HepG2 (cell line): ENCODE results near the gene FTCD. TPM values are rescaled to one million over a fixed set of nuclear protein-coding genes. Genes with fewer than 3 reads are reported as not detected.

ENCODE experiments used
- BORCS8-MEF2B ChIP-seq: sonication (generic); formaldehyde crosslinking; IDR thresholded peaks from 2 replicates; pipeline ENCODE4 v1.8.0; 2022; ENCODE audit warnings: mild to moderate bottlenecking, missing genetic modification reagents
- EED ChIP-seq: sonication (generic); formaldehyde crosslinking; IDR thresholded peaks from 2 replicates; pipeline ENCODE4 v1.5.0; 2020; ENCODE audit warnings: mild to moderate bottlenecking, missing genetic modification reagents
- ESRRA ChIP-seq: sonication (generic); formaldehyde crosslinking; IDR thresholded peaks from 2 replicates; pipeline ENCODE4 v1.5.1; 2020; ENCODE audit warnings: mild to moderate bottlenecking, low read depth, missing genetic modification reagents
- GABPB1 ChIP-seq: IDR thresholded peaks from 2 replicates; pipeline ENCODE4 v1.6.1; 2016; ENCODE audit warnings: mild to moderate bottlenecking, missing genetic modification reagents, moderate library complexity, missing compliant biosample characterization
- HCFC1 ChIP-seq: fragments of 150-350 bp; IDR thresholded peaks from 2 replicates; pipeline ENCODE4 v1.6.1; 2014; ENCODE audit warnings: low read depth, low read length
- MBNL3 ChIP-seq: fragments of 250-450 bp; sonication (Bioruptor Pico); conservative IDR thresholded peaks from 2 replicates; pipeline ENCODE4 v1.8.0; 2022; ENCODE audit warnings: mild to moderate bottlenecking, inconsistent platforms
- MYNN ChIP-seq: sonication (generic); formaldehyde crosslinking; IDR thresholded peaks from 2 replicates; pipeline ENCODE4 v1.4.0; 2020; ENCODE audit warnings: mild to moderate bottlenecking, low read depth, missing genetic modification reagents
- NFE2L1 ChIP-seq: sonication (generic); formaldehyde crosslinking; IDR thresholded peaks from 2 replicates; pipeline ENCODE4 v1.4.0; 2020; ENCODE audit warnings: missing genetic modification reagents, mild to moderate bottlenecking, borderline replicate concordance
- PLRG1 ChIP-seq: fragments of 450-650 bp; conservative IDR thresholded peaks from 2 replicates; pipeline ENCODE4 v1.6.1; 2016
- SIX4 ChIP-seq: sonication (generic); formaldehyde crosslinking; IDR thresholded peaks from 2 replicates; pipeline ENCODE4 v1.4.0; 2020; ENCODE audit warnings: missing genetic modification reagents
- SOX13 ChIP-seq, 3 experiments: fragments of 450-650 bp in 1 of 3; sonication (generic) in 1 of 3; formaldehyde crosslinking in 1 of 3; IDR thresholded peaks in 2 of 3; conservative IDR thresholded peaks in 1 of 3; 2 replicates each; pipeline versions ENCODE4 v1.5.0 to v1.6.1; 2016 to 2020; ENCODE audit warnings: antibody characterized with exemption in 1 of 3, mild to moderate bottlenecking in 1 of 3, missing compliant biosample characterization in 1 of 3, missing genetic modification reagents in 1 of 3, moderate library complexity in 1 of 3
- SRY ChIP-seq: sonication (generic); formaldehyde crosslinking; IDR thresholded peaks from 2 replicates; pipeline ENCODE4 v1.8.0; 2022; ENCODE audit warnings: mild to moderate bottlenecking, missing genetic modification reagents
- TBL1XR1 ChIP-seq: fragments of 150-350 bp; IDR thresholded peaks from 2 replicates; pipeline ENCODE4 v1.6.1; 2014; ENCODE audit warnings: borderline replicate concordance, low read length; ENCODE audit not compliant: partially characterized antibody
- ZNF12 ChIP-seq: sonication (generic); formaldehyde crosslinking; IDR thresholded peaks from 2 replicates; pipeline ENCODE4 v1.5.0; 2020; ENCODE audit warnings: missing genetic modification reagents
- ZNF431 ChIP-seq: sonication (generic); formaldehyde crosslinking; IDR thresholded peaks from 2 replicates; pipeline ENCODE4 v1.9.0; 2022; ENCODE audit warnings: missing genetic modification reagents, low read depth, mild to moderate bottlenecking, borderline replicate concordance
- ZNF546 ChIP-seq: sonication (generic); formaldehyde crosslinking; conservative IDR thresholded peaks from 2 replicates; pipeline ENCODE4 v1.8.1; 2023; ENCODE audit warnings: mild to moderate bottlenecking, missing genetic modification reagents
- ZNF549 ChIP-seq: sonication (generic); formaldehyde crosslinking; IDR thresholded peaks from 2 replicates; pipeline ENCODE4 v1.5.0; 2020; ENCODE audit warnings: missing genetic modification reagents
- ZNF644 ChIP-seq: IDR thresholded peaks from 2 replicates; pipeline ENCODE4 v1.6.1; 2016; ENCODE audit warnings: low read depth
- ZNF792 ChIP-seq: IDR thresholded peaks from 2 replicates; pipeline ENCODE4 v1.6.1; 2016
- ZSCAN20 ChIP-seq: sonication (generic); formaldehyde crosslinking; IDR thresholded peaks from 2 replicates; pipeline ENCODE4 v1.4.0; 2020; ENCODE audit warnings: missing genetic modification reagents, mild to moderate bottlenecking, borderline replicate concordance
- polyA plus RNA-seq, 8 experiments: library from polyadenylated mRNA; depleted of rRNA in 3 of 8; stranded (reverse) in 7 of 8; unstranded in 1 of 8; fragments of >200 nt; fragmentation: Illumina TruSeq in 4 of 8; extraction: Trizol in 4 of 8; gene quantifications; 2 replicates each; pipeline versions ENCODE4 v1.2.1 to v1.2.3, GENCODE V29; 2011 to 2016; ENCODE audit warnings: low read depth in 4 of 8, missing spikeins in 1 of 8, mixed read lengths in 1 of 8; ENCODE audit not compliant: insufficient read depth in 1 of 8
- total RNA-seq, 5 experiments: library from RNA; depleted of rRNA; stranded (reverse); fragments of >200 nt; fragmentation: Illumina TruSeq; extraction: Trizol; gene quantifications; 2 replicates each; pipeline ENCODE4 v1.2.3, GENCODE V29; 2016; ENCODE audit warnings: low read depth in 1 of 5
- TF ChIP-seq, protein P1 (sequence below): sonication (generic); formaldehyde crosslinking; IDR thresholded peaks from 2 replicates; pipeline ENCODE4 v1.9.0; 2022; ENCODE audit warnings: missing genetic modification reagents, mild to moderate bottlenecking, borderline replicate concordance
- TF ChIP-seq, protein P2 (sequence below): sonication (generic); formaldehyde crosslinking; IDR thresholded peaks from 2 replicates; pipeline ENCODE4 v1.5.1; 2020; ENCODE audit warnings: missing genetic modification reagents, mild to moderate bottlenecking, borderline replicate concordance
- TF ChIP-seq, protein P3 (sequence below): sonication (generic); formaldehyde crosslinking; IDR thresholded peaks from 2 replicates; pipeline ENCODE4 v1.8.1; 2023; ENCODE audit warnings: mild to moderate bottlenecking, moderate library complexity, missing genetic modification reagents
- TF ChIP-seq, protein P4 (sequence below): sonication (generic); formaldehyde crosslinking; IDR thresholded peaks from 2 replicates; pipeline ENCODE4 v1.4.0; 2020; ENCODE audit warnings: low read depth, mild to moderate bottlenecking, missing genetic modification reagents

The FTCD gene
- total and polyA plus RNA-seq, 2 of the 13 experiments (the other 11 are each of a cell fraction or from before 2014, with no cell fraction given) = 75.7 to 105 TPM

DNA sequence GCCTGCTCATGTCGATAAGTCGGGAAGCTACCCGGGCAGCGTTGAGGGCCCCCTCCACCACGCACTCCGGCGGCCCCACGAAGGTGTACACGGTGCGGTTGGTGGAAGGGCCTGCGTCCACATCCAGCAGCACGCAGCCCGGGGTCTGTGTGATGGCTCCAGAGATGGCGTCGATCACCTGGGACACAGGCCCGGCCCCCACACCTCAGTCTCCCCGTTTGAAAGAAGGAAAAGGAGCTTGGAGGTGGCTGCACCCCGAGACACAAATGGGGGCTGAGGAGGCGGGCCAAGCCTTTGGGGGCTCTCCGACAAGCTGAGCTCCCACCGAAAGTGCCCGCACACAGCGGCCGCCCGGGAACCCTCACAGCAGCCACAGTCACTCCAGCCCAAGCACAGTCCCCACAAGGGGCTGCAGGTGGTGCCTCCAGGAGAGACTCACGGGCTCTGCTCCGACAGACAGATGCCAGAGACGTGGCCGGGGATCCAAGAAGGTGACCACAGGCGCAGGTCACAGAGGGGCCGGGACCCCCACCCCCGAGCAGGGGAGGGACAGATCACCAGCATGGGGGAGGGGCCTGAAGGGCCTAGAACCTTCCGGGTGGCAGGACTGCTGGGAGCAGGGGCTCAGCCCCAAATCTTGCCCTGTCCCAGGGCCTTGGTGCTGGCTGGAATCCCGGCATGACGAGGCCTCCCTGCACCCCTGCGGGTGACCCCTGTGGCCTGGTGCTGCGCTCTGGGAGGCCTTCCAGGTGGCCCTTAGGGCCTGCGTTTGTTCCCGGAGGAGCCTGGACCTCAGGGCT, 1.0 kb downstream of the FTCD start (continued):
- TF ChIP-seq, protein P1, sequence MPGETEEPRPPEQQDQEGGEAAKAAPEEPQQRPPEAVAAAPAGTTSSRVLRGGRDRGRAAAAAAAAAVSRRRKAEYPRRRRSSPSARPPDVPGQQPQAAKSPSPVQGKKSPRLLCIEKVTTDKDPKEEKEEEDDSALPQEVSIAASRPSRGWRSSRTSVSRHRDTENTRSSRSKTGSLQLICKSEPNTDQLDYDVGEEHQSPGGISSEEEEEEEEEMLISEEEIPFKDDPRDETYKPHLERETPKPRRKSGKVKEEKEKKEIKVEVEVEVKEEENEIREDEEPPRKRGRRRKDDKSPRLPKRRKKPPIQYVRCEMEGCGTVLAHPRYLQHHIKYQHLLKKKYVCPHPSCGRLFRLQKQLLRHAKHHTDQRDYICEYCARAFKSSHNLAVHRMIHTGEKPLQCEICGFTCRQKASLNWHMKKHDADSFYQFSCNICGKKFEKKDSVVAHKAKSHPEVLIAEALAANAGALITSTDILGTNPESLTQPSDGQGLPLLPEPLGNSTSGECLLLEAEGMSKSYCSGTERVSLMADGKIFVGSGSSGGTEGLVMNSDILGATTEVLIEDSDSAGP (CRISPR knock-in tag) = no peak
- TF ChIP-seq GABPB1 (CRISPR knock-in tag) = peak; percentile 7; the same call in 1 of the 2 replicates
- TF ChIP-seq ZNF549 (CRISPR knock-in tag) = no peak
- no peak for TF ChIP-seq BORCS8-MEF2B
- no peak for TF ChIP-seq ZNF644
- TF ChIP-seq, protein P2, sequence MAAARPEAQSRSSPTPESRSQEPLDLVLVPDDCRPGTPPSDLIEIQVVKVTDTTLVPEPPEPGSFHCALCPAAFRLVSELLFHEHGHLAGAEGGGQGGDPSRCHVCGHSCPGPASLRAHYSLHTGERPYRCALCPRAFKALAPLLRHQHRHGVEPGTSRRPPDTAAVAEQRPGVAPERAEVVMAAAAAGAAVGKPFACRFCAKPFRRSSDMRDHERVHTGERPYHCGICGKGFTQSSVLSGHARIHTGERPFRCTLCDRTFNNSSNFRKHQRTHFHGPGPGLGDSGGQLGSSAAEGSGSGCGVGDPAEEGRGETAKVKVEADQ (CRISPR knock-in tag) = no peak
- TF ChIP-seq, protein P3, sequence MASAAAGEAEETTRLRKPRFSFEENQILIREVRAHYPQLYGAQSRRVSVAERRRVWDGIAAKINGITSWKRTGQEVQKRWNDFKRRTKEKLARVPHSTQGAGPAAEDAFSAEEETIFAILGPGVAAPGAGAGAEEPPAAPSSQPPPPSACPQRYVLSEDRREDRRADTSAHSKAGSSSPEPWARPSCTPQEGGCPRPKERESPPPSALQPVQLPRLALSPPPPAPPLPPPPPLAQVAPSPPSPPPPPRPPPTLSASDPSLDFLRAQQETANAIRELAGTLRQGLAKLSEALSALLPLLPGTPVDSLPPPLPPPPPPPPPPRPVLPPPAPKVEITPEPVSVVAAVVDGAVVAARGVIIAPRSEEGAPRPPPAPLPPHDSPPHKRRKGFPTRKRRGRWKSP (CRISPR knock-in tag) = no peak; the same call in 1 of the 2 replicates
- no peak for TF ChIP-seq ESRRA (CRISPR knock-in tag)
- TF ChIP-seq NFE2L1 (CRISPR knock-in tag) = no peak
- TF ChIP-seq SOX13 (IDR thresholded peaks at IDR 0.05) = no peak
- no peak for TF ChIP-seq SOX13 (CRISPR knock-in tag; conservative IDR thresholded peaks at IDR 0.05 in 1 of 2, IDR thresholded peaks at IDR 0.05 in 1 of 2)
- TF ChIP-seq ZNF792 (CRISPR knock-in tag) = no peak
- TF ChIP-seq MBNL3 (CRISPR knock-in tag) = no peak
- TF ChIP-seq ZNF546 = no peak
- TF ChIP-seq ZSCAN20 (CRISPR knock-in tag) = no peak
- TF ChIP-seq SIX4 (CRISPR knock-in tag) = no peak
- TF ChIP-seq, protein P4, sequence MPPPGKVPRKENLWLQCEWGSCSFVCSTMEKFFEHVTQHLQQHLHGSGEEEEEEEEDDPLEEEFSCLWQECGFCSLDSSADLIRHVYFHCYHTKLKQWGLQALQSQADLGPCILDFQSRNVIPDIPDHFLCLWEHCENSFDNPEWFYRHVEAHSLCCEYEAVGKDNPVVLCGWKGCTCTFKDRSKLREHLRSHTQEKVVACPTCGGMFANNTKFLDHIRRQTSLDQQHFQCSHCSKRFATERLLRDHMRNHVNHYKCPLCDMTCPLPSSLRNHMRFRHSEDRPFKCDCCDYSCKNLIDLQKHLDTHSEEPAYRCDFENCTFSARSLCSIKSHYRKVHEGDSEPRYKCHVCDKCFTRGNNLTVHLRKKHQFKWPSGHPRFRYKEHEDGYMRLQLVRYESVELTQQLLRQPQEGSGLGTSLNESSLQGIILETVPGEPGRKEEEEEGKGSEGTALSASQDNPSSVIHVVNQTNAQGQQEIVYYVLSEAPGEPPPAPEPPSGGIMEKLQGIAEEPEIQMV (CRISPR knock-in tag) = no peak
- peak; percentile 65; the same call in 1 of the 2 replicates for TF ChIP-seq EED
- TF ChIP-seq SRY (CRISPR knock-in tag) = no peak
- no peak for TF ChIP-seq HCFC1
- no peak for TF ChIP-seq PLRG1
- TF ChIP-seq TBL1XR1 = no peak
- no peak for TF ChIP-seq MYNN (CRISPR knock-in tag)
- TF ChIP-seq ZNF12 = no peak
- TF ChIP-seq ZNF431 (CRISPR knock-in tag) = no peak
